ENCODE results near the gene REC8.

The REC8 gene

GRCh38 chr14:24171422-24172260, at the start of gene REC8:
TSS of gene REC8 (plus strand) at chr14:24172080. CDS start at chr14:24172553, 473 bp downstream.
- DNase-seq (ENCODE audit: low spot score) = no peak

- DNase-seq (ENCODE audit: low spot score) = no peak
Observed at GRCh38 chr14:24122416-24122815, 49.5 kb upstream of the REC8 start.

- DNase-seq (ENCODE audit: low spot score) = no peak
Observed at GRCh38 chr14:24122898-24123297, 49.0 kb upstream of the REC8 start.

- DNase-seq (ENCODE audit: low spot score) = no peak
Observed at GRCh38 chr14:24123424-24124417, 48.2 kb upstream of the REC8 start.

GRCh38 chr14:24126939-24127338, 44.9 kb upstream of the REC8 start:
- no peak for DNase-seq (ENCODE audit: low spot score)

- DNase-seq (ENCODE audit: low spot score) = no peak
Observed at GRCh38 chr14:24127673-24128072, 44.2 kb upstream of the REC8 start.

- DNase-seq (ENCODE audit: low spot score) = no peak
Observed at GRCh38 chr14:24129410-24129998, 42.4 kb upstream of the REC8 start.

- no peak for DNase-seq (ENCODE audit: low spot score)
Observed at GRCh38 chr14:24130380-24130716, 41.5 kb upstream of the REC8 start, which contains the start of gene FITM1. TSS of gene FITM1 (plus strand) at chr14:24130659. CDS start at chr14:24131564, 905 bp downstream.

- no peak for DNase-seq (ENCODE audit: low spot score)
Observed at GRCh38 chr14:24130717-24131548, 40.9 kb upstream of the REC8 start.

- no peak for DNase-seq (ENCODE audit: low spot score)
Observed at GRCh38 chr14:24131549-24131966, 40.3 kb upstream of the REC8 start.

GRCh38 chr14:24132061-24132685, 39.7 kb upstream of the REC8 start:
- no peak for DNase-seq (ENCODE audit: low spot score)

GRCh38 chr14:24132976-24133375, 38.9 kb upstream of the REC8 start:
- DNase-seq (ENCODE audit: low spot score) = no peak

GRCh38 chr14:24133735-24134134, 38.1 kb upstream of the REC8 start:
- DNase-seq (ENCODE audit: low spot score) = no peak

GRCh38 chr14:24135584-24135833, 36.4 kb upstream of the REC8 start:
- DNase-seq (ENCODE audit: low spot score) = no peak

GRCh38 chr14:24135834-24136683, 35.8 kb upstream of the REC8 start, which contains the start of gene PSME1:
TSS of gene PSME1 (plus strand) at chr14:24136194. CDS start at chr14:24136263, 69 bp downstream.
- peak; percentile 88 for DNase-seq (ENCODE audit: low spot score)

GRCh38 chr14:24136684-24137528, 35.0 kb upstream of the REC8 start:
- no peak for DNase-seq (ENCODE audit: low spot score)

- no peak for DNase-seq (ENCODE audit: low spot score)
Observed at GRCh38 chr14:24137529-24138395, 34.1 kb upstream of the REC8 start.

Data from HuH-7.5 (cell line).